Esophagus squamous epithelium (tissue), 4 donors: ENCODE data around the gene GCK.

ENCODE experiments used
- POLR2A ChIP-seq, 4 donors: fragments of 450-650 bp; IDR thresholded peaks; one replicate each; pipeline ENCODE4 v1.6.1; 2017; ENCODE audit warnings: antibody characterized with exemption in 4 of 4, mild to moderate bottlenecking in 4 of 4, moderate library complexity in 3 of 4
- TF ChIP-seq, protein P1 (sequence below), 6 experiments: fragments of 450-650 bp in 4 of 6; fragments of 200-600 bp in 2 of 6; sonication (generic) in 2 of 6; IDR thresholded peaks; one replicate each; pipeline ENCODE4 v1.5.1; 2016 to 2019; ENCODE audit warnings: antibody characterized with exemption in 6 of 6, mild to moderate bottlenecking in 4 of 6, moderate library complexity in 4 of 6

DNA sequence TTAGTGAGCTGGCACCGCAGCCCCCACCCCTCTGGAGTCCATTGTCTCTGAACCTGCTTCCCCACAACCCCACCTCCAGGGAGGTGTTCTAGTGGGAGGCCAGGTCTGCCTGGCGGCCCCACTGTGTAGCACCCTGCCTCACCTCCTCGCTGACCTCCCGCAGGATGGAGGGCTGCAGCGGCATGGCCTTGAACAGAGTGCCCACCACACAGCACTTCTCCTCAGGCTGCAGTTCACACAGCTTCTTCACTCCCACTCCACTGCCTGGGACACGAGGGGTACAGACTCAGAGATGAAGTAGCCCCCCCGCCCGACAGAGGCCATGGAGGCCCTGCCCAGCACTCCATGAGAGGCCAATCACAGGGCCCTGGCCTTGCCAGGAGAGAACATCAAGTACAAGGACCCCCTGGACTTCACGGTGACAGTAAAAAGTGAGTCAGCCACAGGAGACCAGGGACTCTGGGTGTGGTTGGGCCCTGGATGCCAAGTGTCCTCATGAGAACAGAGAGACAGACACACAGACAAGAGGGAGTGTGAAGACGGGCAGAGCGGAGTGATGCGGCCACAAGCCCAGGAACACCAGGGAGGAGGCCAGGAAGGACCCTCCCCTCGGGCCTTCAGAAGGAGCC lies 71.3 kb downstream of the GCK start:
- TF ChIP-seq, protein P1, sequence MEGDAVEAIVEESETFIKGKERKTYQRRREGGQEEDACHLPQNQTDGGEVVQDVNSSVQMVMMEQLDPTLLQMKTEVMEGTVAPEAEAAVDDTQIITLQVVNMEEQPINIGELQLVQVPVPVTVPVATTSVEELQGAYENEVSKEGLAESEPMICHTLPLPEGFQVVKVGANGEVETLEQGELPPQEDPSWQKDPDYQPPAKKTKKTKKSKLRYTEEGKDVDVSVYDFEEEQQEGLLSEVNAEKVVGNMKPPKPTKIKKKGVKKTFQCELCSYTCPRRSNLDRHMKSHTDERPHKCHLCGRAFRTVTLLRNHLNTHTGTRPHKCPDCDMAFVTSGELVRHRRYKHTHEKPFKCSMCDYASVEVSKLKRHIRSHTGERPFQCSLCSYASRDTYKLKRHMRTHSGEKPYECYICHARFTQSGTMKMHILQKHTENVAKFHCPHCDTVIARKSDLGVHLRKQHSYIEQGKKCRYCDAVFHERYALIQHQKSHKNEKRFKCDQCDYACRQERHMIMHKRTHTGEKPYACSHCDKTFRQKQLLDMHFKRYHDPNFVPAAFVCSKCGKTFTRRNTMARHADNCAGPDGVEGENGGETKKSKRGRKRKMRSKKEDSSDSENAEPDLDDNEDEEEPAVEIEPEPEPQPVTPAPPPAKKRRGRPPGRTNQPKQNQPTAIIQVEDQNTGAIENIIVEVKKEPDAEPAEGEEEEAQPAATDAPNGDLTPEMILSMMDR (IDR thresholded peaks at IDR 0.05), result no peak
- no peak for TF ChIP-seq POLR2A (IDR thresholded peaks at IDR 0.05)
